GM19023 (cell line): Measurements from ENCODE around the gene FOSB.

Source experiments
- ATAC-seq: cut with Tn5 transposase; IDR thresholded peaks from one replicate; pipeline ENCODE4 v1.9.1; 2021; ENCODE audit warnings: mild to moderate bottlenecking, moderate library complexity; ENCODE audit not compliant: unreplicated experiment

Gene FOSB

DNA sequence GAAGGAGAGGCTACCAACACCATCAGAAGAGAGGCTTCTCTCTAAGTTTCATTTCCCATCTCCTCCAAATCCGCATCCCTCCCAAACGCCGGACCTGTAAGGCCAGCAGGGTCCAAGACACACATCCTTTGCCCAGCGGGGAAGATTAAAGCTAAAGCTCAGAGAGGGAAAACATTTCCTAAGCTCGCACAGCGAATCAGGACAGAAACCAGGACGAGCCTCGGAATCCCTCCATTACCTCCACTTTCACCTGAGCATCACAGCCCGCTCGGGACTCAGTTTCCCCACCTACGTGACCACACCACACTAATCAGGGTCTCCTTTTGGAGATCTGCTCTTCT, 711 bp upstream of the FOSB start:
- ATAC-seq = no peak

DNA sequence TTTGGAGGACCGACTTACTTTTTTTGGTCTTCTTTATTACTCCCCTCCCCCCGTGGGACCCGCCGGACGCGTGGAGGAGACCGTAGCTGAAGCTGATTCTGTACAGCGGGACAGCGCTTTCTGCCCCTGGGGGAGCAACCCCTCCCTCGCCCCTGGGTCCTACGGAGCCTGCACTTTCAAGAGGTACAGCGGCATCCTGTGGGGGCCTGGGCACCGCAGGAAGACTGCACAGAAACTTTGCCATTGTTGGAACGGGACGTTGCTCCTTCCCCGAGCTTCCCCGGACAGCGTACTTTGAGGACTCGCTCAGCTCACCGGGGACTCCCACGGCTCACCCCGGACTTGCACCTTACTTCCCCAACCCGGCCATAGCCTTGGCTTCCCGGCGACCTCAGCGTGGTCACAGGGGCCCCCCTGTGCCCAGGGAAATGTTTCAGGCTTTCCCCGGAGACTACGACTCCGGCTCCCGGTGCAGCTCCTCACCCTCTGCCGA, 409 bp downstream of the FOSB start:
- ATAC-seq = no peak

DNA sequence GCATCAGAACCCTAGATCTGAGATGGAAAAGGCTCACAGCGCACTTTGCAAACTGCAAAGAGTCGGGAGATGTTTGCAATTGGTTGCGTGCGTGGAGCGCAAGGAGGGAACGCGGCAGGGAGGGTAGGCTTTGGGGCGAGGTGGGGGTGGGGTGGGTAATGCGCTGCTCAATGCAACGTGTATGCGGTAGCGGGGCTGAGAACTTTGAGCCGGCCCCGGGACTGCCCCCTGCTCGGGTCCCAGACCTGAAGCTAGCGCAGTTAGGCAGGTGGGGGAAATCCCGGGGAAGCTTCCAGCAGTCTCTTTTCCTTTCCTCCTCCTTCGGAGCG, 971 bp downstream of the FOSB start:
- ATAC-seq = peak; percentile 20

DNA sequence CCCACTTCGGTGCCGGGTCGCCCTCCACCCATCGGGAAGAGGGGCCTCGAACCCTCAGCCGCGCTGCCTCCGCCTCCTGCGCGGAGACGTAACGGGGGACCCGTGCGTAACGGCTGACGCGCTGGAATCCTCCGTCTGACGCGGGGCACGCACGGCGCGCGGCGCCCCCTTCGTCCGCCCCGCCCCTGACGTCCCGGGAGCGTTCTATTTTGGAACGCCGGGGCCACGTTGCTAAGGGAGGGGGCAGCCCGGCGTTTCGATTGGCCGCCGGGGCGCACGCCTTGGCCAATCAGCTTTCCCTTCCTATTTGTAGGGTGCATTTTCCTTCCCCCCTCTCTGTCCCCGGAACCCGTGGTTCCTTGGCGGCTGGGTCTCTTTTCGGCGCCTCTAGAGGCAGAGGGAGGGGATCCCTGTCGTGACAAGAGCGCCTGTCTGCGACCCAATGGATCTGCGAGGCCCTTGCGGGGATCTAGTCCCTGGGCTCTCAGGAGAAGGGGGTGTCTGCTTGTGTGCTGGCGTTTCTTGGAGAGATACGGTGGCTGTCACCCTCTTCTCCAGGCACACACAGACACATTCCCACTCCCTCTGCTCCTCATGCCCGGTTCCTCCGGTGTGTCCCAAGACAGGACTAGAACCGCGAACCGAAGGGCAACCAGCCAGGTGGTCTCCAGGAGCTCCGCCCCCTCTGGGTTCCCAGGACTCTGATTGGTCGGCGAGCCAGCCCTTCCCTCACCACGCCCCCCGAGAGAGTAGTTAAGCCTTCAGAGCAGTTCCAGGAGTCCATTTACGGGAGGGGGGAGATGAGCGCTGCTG, 1.5 kb downstream of the FOSB start:
- peak; percentile 77 for ATAC-seq

DNA sequence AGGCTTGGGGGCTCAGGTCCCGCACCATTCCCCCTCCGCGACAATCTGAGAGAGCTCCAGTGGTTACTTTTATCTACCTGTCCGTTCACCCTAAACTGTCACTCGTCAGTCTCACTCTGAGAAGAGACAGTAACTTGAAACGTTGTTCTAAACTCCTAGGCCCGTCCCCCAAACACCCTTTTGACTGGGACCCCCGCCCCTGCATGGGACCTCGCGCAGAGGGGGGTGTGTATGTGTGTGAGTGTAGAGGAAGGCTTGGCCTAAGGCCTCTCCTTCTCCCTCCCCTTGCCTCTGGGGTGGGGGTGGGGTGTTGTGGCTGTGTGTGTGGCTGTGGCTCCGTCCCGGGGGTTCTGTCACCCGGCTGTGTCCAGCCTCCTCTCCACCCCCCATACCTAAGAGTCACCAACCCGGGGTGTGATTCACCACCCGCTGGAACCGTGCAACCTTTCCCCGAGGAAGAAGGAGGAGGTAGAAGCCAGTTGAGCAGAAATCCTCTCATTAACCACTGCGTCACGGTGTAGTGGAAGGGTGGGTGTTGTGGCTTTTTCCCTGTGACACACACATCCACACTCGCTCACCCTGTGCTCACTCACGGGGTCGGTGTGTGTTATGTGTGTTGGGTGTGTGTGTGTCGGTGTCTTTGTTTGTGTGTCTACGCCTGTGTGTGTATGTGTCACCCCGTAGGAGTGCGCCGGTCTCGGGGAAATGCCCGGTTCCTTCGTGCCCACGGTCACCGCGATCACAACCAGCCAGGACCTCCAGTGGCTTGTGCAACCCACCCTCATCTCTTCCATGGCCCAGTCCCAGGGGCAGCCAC, 2.4 kb downstream of the FOSB start:
- ATAC-seq = no peak

DNA sequence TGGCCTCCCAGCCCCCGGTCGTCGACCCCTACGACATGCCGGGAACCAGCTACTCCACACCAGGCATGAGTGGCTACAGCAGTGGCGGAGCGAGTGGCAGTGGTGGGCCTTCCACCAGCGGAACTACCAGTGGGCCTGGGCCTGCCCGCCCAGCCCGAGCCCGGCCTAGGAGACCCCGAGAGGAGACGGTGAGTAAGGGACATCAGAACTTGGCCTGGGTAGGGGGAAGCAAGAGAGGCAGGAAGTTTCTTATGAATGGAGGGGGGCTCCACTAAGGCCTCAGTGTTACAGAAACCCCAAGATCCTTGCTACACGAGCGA, 2.9 kb downstream of the FOSB start:
- ATAC-seq = no peak

DNA sequence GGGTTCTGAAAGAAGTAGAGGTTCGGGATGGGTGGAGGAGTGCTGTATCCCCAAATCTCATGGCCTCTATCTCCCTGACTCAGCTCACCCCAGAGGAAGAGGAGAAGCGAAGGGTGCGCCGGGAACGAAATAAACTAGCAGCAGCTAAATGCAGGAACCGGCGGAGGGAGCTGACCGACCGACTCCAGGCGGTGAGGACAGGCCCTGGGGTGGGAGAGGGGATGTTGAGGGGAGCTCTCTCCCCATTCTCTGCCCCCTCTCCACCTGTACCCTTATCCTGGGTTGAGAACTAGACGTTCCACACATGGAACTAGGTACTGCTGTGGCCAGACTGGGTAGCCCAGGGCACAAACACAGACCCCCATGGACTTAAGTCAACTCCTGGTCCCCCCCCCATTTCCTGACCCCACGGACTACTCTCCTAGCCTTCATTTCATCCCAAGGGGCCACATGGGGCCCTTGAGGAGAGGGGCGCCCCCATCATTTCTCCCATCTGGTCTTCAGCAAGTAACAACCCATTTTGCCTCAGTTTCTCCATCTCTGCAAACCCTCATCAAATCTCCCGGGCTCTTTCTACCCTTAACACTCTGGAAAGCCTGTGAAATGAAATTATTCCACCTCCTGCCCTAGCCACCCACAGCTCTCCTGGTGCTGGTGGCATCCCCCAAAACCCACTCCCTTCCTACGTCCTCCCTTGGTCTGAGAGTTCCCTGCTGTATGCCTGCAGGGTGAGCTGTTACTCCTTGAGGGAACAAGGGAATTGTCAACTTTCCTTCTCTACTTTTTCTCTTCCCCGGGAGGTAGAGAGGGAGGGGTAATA, 3.5 kb downstream of the FOSB start:
- no peak for ATAC-seq

DNA sequence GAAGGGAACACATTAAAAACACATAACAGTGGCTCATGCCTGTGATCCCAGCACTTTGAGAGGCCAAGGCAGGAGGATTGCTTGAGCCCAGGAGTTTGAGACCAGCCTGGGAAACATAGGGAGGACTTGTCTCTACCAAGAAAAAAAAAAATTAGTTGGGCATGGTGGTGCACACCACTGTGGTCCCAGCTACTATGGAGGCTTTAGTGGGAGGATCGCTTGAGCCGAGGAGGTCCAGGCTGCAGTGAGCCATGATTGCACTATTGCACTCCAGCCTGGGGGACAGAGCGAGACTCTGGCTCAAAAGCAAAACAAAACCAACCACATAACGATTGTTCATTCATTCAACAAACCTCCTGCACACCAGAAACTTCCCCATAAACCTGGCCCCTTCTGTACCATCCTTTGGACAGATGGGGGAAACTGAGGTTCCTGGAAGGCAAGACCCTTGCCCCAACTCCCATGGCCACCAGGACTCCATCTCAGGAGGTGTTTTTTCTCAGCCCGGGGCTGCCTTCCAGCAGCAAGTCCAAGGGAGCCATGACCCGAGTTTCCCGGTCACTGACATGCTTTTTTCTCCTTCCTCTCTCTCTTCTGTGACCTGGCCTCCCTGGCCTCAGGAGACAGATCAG, 4.3 kb downstream of the FOSB start:
- ATAC-seq = no peak

DNA sequence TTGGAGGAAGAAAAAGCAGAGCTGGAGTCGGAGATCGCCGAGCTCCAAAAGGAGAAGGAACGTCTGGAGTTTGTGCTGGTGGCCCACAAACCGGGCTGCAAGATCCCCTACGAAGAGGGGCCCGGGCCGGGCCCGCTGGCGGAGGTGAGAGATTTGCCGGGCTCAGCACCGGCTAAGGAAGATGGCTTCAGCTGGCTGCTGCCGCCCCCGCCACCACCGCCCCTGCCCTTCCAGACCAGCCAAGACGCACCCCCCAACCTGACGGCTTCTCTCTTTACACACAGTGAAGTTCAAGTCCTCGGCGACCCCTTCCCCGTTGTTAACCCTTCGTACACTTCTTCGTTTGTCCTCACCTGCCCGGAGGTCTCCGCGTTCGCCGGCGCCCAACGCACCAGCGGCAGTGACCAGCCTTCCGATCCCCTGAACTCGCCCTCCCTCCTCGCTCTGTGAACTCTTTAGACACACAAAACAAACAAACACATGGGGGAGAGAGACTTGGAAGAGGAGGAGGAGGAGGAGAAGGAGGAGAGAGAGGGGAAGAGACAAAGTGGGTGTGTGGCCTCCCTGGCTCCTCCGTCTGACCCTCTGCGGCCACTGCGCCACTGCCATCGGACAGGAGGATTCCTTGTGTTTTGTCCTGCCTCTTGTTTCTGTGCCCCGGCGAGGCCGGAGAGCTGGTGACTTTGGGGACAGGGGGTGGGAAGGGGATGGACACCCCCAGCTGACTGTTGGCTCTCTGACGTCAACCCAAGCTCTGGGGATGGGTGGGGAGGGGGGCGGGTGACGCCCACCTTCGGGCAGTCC, 5.0 kb downstream of the FOSB start:
- no peak for ATAC-seq

DNA sequence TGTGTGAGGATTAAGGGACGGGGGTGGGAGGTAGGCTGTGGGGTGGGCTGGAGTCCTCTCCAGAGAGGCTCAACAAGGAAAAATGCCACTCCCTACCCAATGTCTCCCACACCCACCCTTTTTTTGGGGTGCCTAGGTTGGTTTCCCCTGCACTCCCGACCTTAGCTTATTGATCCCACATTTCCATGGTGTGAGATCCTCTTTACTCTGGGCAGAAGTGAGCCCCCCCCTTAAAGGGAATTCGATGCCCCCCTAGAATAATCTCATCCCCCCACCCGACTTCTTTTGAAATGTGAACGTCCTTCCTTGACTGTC, 5.5 kb downstream of the FOSB start:
- no peak for ATAC-seq

DNA sequence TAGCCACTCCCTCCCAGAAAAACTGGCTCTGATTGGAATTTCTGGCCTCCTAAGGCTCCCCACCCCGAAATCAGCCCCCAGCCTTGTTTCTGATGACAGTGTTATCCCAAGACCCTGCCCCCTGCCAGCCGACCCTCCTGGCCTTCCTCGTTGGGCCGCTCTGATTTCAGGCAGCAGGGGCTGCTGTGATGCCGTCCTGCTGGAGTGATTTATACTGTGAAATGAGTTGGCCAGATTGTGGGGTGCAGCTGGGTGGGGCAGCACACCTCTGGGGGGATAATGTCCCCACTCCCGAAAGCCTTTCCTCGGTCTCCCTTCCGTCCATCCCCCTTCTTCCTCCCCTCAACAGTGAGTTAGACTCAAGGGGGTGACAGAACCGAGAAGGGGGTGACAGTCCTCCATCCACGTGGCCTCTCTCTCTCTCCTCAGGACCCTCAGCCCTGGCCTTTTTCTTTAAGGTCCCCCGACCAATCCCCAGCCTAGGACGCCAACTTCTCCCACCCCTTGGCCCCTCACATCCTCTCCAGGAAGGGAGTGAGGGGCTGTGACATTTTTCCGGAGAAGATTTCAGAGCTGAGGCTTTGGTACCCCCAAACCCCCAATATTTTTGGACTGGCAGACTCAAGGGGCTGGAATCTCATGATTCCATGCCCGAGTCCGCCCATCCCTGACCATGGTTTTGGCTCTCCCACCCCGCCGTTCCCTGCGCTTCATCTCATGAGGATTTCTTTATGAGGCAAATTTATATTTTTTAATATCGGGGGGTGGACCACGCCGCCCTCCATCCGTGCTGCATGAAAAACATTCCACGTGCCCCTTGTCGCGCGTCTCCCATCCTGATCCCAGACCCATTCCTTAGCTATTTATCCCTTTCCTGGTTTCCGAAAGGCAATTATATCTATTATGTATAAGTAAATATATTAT, 6.1 kb downstream of the FOSB start:
- no peak for ATAC-seq

DNA sequence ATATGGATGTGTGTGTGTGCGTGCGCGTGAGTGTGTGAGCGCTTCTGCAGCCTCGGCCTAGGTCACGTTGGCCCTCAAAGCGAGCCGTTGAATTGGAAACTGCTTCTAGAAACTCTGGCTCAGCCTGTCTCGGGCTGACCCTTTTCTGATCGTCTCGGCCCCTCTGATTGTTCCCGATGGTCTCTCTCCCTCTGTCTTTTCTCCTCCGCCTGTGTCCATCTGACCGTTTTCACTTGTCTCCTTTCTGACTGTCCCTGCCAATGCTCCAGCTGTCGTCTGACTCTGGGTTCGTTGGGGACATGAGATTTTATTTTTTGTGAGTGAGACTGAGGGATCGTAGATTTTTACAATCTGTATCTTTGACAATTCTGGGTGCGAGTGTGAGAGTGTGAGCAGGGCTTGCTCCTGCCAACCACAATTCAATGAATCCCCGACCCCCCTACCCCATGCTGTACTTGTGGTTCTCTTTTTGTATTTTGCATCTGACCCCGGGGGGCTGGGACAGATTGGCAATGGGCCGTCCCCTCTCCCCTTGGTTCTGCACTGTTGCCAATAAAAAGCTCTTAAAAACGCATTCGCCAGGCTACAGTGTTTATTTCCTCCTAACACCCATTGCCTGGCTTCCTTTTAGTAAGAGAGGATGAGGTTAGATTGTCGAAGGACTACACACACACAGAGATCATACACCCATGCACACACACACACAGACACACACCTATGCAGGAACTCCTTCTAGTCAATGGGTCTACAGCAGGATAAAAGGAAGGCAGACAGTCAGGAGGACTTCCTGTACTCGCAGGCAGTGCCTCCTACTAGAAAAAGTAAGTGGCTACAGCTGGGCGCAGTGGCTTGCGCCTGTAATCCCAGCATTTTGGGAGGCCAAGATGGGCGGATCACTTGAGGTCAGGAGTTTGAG, 7.1 kb downstream of the FOSB start:
- no peak for ATAC-seq

DNA sequence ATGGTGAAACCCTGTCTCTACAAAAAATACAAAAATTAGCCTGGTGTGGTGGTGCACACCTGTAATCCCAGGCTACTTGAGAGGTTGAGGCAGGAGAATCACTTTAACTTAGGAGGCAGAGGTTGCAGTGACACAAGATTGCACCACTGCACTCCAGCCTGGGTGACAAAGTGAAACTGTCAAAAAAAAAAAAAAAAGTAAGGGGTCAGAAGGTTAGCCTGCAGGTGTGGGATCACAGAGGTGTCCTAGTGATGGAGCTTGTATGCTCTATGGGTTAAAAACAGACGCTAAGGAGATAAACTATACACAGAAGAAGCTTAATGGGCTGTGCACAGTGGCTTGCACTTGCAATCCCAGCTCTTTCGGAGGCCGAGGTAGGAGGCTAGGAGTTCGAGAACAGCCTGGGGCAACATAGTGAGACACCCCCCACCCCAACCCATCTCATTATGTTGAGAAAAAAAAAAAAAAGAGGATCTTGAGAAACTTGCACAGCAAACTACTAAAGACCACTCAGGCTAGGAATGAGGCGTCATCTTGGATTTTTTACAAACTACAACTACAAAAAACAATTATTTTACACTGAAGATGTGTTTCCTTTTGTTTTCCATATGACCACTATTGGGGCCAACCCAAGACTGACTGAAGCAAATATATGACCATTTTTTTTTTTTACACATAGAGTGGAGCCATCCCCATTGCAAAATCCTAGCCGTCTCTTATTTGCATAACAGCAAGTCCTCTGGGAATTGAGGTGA, 7.9 kb downstream of the FOSB start:
- no peak for ATAC-seq

DNA sequence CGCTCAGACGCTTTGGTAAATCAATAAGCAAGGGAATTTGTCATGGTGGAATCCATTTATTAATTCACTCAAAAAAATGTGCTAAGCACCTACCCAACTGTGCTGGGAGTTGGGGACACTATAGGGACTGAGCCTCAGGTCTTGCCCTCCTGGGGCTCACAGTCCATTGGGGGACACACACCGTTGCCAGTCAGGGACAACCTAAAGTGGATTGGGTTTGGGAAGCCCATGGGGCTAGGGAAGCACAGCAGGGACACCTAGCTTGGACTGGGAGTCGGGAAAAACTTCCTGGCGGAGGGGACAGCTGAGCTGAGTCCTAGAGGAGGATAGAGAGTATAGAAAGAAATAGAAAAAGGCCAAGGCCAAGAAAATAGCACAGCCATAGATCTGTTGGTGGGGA, 8.5 kb downstream of the FOSB start:
- no peak for ATAC-seq

DNA sequence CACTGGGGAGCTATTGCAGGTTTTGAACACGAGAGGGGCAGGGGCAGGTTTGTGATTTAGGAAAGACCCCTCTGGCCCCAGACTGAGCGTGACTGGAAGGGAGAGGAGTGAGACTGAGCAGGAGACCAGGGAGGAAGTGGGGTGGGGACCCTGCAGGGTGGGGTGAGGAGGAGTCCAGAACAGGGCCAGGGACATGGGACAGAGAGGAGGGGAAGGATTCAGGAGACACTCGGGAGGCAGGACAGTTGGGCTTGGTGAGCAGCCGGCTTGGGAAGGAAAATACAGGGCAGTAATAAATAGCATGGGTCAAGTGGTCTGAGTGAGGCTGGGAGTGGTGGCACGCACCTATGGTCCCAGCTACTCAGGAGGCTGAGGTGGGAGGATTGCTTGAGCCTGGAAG, 9.4 kb downstream of the FOSB start:
- ATAC-seq = no peak

DNA sequence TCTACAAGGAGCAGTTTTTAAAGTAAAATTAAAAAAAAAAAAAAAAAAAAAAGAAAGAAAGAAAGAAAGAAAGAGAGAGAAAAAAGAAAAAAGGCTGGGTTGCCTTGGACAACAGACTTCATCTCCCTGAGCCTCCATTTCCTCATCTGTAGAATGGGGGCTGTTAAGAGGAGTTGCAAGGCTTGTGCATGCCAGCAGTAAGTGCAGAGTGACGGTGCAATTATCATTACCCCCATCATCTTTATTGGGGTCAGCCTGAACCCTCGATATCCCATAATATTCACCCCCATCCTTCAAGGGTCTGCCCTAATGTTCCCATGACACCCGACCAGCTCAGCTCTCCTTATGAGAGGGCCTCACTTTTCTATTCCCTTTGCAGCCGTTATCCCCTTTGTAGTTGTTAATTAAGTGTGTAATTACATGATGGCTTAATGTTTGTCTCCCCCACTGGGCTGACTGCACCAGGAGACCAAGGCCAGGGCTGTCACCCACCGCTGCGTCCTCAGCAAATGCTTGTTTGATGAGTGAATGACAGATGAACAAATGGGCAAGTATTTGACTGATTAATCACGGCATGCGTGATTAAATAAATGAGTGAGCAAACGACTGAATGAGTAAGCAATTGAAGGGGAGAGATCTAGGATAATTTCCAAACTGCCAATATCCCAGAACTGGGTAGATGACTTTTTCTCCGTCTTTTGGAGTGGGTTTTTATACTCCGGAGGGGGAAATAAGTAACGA, 10.1 kb downstream of the FOSB start:
- no peak for ATAC-seq
